Calu3 (cell line): ENCODE data around the gene CDC20B. TPM values are rescaled to one million over a fixed set of nuclear protein-coding genes. Genes with fewer than 3 reads are reported as not detected.

Experiments used
- BruUV-seq: library from RNA; stranded (reverse); fragments of 400-500 nt; replicated peaks from 2 replicates; lab custom pipeline; 2021; lab: Mats Ljungman, UMichigan
- CTCF ChIA-PET: fragments of 300-600 bp; sonication (Branson Sonifier 250); formaldehyde crosslinking; loops from one replicate; lab custom pipeline; 2022; ENCODE audit warnings: antibody characterized with exemption; lab: Charles Lee
- DNase-seq: peaks from one replicate; pipeline ENCODE4 v3.0.0; 2022
- H3K27ac Mint-ChIP-seq: one replicate; pipeline ENCODE4 v1.8.0; 2022; ENCODE audit warnings: mixed read lengths; ENCODE audit not compliant: unreplicated experiment
- H3K27me3 Mint-ChIP-seq: one replicate; pipeline ENCODE4 v1.8.0; 2022; ENCODE audit warnings: mixed read lengths; ENCODE audit not compliant: unreplicated experiment
- H3K36me3 Mint-ChIP-seq: one replicate; pipeline ENCODE4 v1.8.0; 2022; ENCODE audit warnings: mild to moderate bottlenecking, moderate library complexity, mixed read lengths; ENCODE audit not compliant: insufficient read depth, unreplicated experiment
- H3K4me1 Mint-ChIP-seq: one replicate; pipeline ENCODE4 v1.8.0; 2022; ENCODE audit warnings: mild to moderate bottlenecking, low read depth, mixed read lengths; ENCODE audit not compliant: unreplicated experiment
- H3K4me3 Mint-ChIP-seq: one replicate; pipeline ENCODE4 v1.8.0; 2022; ENCODE audit warnings: mild to moderate bottlenecking, low read depth, moderate library complexity, mixed read lengths; ENCODE audit not compliant: unreplicated experiment
- H3K9me3 Mint-ChIP-seq: one replicate; pipeline ENCODE4 v1.8.0; 2022; ENCODE audit warnings: low read depth, mixed read lengths; ENCODE audit not compliant: unreplicated experiment
- intact Hi-C: fragments of 100-400 bp; cut with micrococcal nuclease; formaldehyde crosslinking; loops from one replicate; pipeline ENCODE4 v1.10.0; 2022; ENCODE audit not compliant: unreplicated experiment
- total RNA-seq: library from RNA; stranded (reverse); gene quantifications from 2 replicates; pipeline ENCODE4 v1.2.3, GENCODE V29; 2022
- TF ChIP-seq, protein P1 (sequence below): fragments of 200-600 bp; IDR thresholded peaks from one replicate; pipeline ENCODE4 v1.8.0; 2022; ENCODE audit warnings: antibody characterized with exemption; ENCODE audit not compliant: unreplicated experiment

CDC20B gene
- total RNA-seq, 1 experiment from 2014 or later, result not detected

DNA sequence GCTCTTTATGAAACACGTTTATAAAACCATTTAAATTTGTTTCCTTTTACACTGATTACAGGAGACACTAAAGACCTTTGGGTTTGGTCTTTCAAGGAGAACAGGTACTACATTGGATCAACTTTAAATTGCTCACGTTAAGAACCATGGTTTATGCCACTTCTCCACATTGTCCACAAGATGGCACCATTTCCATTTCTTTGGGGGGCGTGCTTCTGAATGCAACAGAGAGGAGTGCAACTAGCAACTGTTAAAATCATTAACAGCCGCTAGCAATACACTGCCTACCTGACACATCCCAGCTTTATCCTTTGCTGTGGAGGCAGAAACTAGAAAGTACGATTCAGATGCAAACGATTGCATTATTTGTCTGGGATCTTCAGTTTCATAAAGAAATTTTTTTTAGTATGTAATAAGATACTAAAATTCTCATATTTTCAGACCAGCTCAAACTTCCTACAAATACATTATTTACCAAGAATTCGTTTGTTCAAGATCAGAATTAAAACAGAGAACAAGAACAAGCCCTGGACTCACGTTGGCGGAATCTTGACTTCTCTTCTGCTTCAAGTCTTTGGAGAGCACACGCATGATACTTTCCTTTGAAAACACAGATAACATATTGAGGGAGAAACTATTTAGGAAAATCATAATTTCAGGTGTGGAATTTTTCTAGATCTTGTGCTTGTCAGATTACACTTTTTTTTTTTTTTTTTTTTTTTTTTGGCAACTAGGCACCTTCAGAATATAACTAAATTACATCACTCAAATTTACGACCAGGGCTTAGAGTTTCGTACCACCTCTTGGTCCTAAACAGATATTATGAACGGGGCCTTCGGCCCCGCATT lies 702 bp downstream of the CDC20B start:
- Mint-ChIP-seq H3K27me3 (peaks cover 9% of the 10 kb centered on the region), H3K27ac (no peak overlapping the region), H3K4me1 (peaks cover 22% of the 10 kb centered on the region), H3K9me3 (no peaks in the 10 kb centered on the region), H3K4me3 (peak overlapping the region; percentile 74), H3K36me3 (peaks cover 18% of the 10 kb centered on the region)
- peak; percentile 58 for DNase-seq
- TF ChIP-seq, protein P1, sequence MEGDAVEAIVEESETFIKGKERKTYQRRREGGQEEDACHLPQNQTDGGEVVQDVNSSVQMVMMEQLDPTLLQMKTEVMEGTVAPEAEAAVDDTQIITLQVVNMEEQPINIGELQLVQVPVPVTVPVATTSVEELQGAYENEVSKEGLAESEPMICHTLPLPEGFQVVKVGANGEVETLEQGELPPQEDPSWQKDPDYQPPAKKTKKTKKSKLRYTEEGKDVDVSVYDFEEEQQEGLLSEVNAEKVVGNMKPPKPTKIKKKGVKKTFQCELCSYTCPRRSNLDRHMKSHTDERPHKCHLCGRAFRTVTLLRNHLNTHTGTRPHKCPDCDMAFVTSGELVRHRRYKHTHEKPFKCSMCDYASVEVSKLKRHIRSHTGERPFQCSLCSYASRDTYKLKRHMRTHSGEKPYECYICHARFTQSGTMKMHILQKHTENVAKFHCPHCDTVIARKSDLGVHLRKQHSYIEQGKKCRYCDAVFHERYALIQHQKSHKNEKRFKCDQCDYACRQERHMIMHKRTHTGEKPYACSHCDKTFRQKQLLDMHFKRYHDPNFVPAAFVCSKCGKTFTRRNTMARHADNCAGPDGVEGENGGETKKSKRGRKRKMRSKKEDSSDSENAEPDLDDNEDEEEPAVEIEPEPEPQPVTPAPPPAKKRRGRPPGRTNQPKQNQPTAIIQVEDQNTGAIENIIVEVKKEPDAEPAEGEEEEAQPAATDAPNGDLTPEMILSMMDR, result peak; percentile 51
- CTCF ChIA-PET, result interaction anchor here (0.6 to 1.5 kb wide), 5 partner anchors 13 to 153 kb away, joined by 3 to 6 read pairs (median 4); partner anchors contain the start of genes DHX29, GPX8 and MTREX
- TSS peak; percentile 41 for BruUV-seq
- intact Hi-C loops, result loop anchor here (2.0 to 10.0 kb wide), 4 partner anchors 60 to 763 kb away; partner anchors contain the start of gene CCNO

DNA sequence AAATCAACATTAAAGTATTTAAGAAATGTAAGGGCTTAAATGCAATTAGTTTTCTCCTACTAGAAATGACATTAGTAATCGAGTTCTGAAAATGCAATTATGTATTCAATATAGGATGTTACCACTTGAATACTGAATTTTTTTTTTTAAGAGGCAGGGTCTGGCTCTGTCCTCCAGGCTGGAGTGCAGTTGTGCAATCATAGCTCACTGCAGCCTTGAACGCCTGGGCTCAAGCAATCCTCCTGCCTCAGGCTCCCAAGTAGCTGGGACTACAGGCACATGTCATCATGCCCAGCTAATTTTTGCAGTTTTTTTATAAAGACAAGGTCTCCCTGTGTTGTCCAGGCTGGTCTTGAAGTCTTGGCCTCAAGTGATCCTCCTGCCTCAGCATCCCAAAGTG lies 1.5 kb downstream of the CDC20B start:
- H3K27ac Mint-ChIP-seq, result no peak overlapping the region
- H3K9me3 Mint-ChIP-seq, result no peaks in the 10 kb centered on the region
- no TSS peak for BruUV-seq
- TF ChIP-seq, protein P1, result no peak
- intact Hi-C loops, result loop anchor here (5.0 to 10.0 kb wide), 3 partner anchors 61 to 763 kb away; partner anchors contain the start of gene CCNO
- peaks cover 18% of the 10 kb centered on the region for H3K36me3 Mint-ChIP-seq
- no peak overlapping the region for H3K4me3 Mint-ChIP-seq
- no peak for DNase-seq
- H3K27me3 Mint-ChIP-seq, result peaks cover 9% of the 10 kb centered on the region
- H3K4me1 Mint-ChIP-seq, result peaks cover 17% of the 10 kb centered on the region
- CTCF ChIA-PET, result interaction anchor here (0.6 to 1.5 kb wide), 5 partner anchors 12 to 153 kb away, joined by 3 to 6 read pairs (median 4); partner anchors contain the start of genes DHX29, GPX8 and MTREX

DNA sequence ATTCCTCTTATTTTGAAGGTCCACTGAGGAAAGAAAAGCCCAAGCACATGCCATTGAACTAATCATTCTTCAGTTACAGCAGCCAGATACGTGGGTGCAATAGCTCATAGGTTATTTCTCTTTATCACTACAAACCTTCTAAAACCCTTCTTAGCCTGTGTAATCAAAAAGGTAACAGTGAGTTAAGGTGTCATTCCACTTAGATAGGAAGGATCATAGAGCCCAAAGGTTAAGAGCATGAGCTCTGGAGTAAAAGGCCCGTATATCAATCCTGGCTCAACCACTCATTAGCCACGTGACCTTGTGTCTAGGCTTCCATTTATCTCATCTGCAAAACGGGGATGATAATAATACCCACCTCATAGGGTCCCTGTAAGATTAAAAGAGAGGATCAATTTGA lies 10.3 kb downstream of the CDC20B start:
- H3K27ac Mint-ChIP-seq, result no peak overlapping the region
- no peaks in the 10 kb centered on the region for H3K9me3 Mint-ChIP-seq
- H3K27me3 Mint-ChIP-seq, result no peaks in the 10 kb centered on the region
- BruUV-seq, result no TSS peak
- no peaks in the 10 kb centered on the region for H3K4me1 Mint-ChIP-seq
- intact Hi-C loops, result no loop called here
- H3K4me3 Mint-ChIP-seq, result no peak overlapping the region
- no peak for DNase-seq
- CTCF ChIA-PET, result no interaction called here
- TF ChIP-seq, protein P1, result no peak
- peaks cover 19% of the 10 kb centered on the region for H3K36me3 Mint-ChIP-seq

DNA sequence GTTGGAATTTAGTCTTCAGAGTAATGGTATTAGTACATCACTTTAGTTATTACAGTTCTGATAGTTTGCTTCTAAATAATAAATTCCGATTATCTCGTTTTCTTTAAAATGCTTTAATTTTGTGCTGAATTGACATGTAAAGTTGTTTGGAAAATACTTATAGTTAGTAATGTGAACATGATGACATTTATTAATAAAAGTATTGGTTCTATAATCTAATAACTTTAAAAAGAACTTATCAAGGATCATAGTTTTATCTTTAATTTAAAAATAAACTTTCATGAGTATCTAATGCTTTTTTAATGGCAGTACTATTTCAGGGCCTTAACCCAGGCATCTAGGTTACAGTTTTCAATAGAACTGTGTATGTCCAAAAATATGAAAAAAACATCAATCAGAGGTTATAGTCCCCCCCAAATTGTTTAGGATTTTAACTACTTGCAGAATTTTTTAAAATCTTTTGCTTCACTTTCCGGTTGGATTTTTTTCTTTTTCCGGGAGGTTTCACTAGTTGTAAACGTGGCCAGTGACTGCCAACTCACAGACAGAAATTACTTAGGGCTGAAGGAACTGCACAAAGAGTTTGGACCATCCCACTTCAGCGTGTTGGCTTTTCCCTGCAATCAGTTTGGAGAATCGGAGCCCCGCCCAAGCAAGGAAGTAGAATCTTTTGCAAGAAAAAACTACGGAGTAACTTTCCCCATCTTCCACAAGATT lies 12.3 kb downstream of the CDC20B start:
- TSS peak; percentile 86 for BruUV-seq
- Mint-ChIP-seq H3K4me3 (peak overlapping the region; percentile 76), H3K36me3 (peaks cover 19% of the 10 kb centered on the region), H3K4me1 (no peaks in the 10 kb centered on the region), H3K9me3 (no peaks in the 10 kb centered on the region), H3K27me3 (no peaks in the 10 kb centered on the region), H3K27ac (peak overlapping the region; percentile 63)
- CTCF ChIA-PET, result interaction anchor here (1.1 to 1.6 kb wide), 8 partner anchors 28 to 636 kb away, joined by 3 to 35 read pairs (median 4); no protein-coding TSS in a partner anchor
- TF ChIP-seq, protein P1, result no peak
- intact Hi-C loops, result loop anchor here (1.0 kb wide), 1 partner anchor 254 kb away; no protein-coding TSS in a partner anchor
- peak; percentile 56 for DNase-seq
